Measurements from ENCODE around the gene FBXL13. TPM values are rescaled to one million over a fixed set of nuclear protein-coding genes. Genes with fewer than 3 reads are reported as not detected.

Gene FBXL13
- total RNA-seq, 1 donor from 2014 or later, result 0.98 TPM

GRCh38 chr7:102819151-102819550 is 255.4 kb downstream of the FBXL13 start:
- H3K4me3 ChIP-seq, result no peak overlapping the region
- no peaks in the 10 kb centered on the region for H3K36me3 ChIP-seq
- TF ChIP-seq POLR2A (IDR thresholded peaks at IDR 0.05), result no peak
- TF ChIP-seq CTCF (IDR thresholded peaks at IDR 0.05), result no peak
- TF ChIP-seq POLR2AphosphoS5 (IDR thresholded peaks at IDR 0.05; ENCODE audit: insufficient read depth in 1 of 2, low read depth in 1 of 2), result no peak
- intact Hi-C loops (cut with DNase I), result no loop called here
- no peaks in the 10 kb centered on the region for H3K4me1 ChIP-seq
- no peak overlapping the region for H3K27ac ChIP-seq
- H3K9me3 ChIP-seq, result no peaks in the 10 kb centered on the region
- DNase-seq (ENCODE audit: extremely low spot score in 2 of 2), result no peak
- H3K27me3 ChIP-seq, result no peaks in the 10 kb centered on the region

GRCh38 chr7:102817616-102818573 is 256.7 kb downstream of the FBXL13 start:
- Histone ChIP-seq H3K4me3 (no peak overlapping the region), H3K4me1 (no peaks in the 10 kb centered on the region), H3K27me3 (no peaks in the 10 kb centered on the region), H3K36me3 (no peaks in the 10 kb centered on the region), H3K9me3 (no peaks in the 10 kb centered on the region), H3K27ac (no peak overlapping the region)
- intact Hi-C loops (cut with DNase I), result no loop called here
- TF ChIP-seq CTCF (IDR thresholded peaks at IDR 0.05), result no peak
- no peak for TF ChIP-seq POLR2A (IDR thresholded peaks at IDR 0.05)
- no peak for DNase-seq (ENCODE audit: extremely low spot score in 2 of 2)

DNA sequence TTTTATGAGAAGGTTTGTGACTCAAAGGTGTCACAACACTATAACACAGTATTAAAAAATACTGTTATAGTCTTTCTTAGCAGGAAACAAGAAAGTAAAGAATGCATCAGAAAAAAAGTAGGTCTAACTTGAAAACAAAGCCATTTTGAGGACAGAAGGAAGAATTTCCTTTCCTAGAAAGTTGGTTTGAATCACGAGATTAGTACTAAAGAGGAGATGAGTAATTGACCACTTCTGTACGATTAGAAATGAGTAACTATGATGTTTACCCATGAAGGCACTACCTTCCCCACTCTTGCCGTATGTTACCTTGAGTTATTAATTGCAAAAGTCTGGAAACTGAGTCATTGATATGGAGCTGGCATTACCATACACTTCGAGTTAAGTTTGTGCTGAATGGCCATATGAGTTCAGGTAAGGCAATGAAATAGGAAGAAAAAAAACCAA is 260.5 kb downstream of the FBXL13 start:
- Histone ChIP-seq H3K27ac (no peak overlapping the region), H3K9me3 (no peaks in the 10 kb centered on the region), H3K4me1 (no peaks in the 10 kb centered on the region), H3K36me3 (no peaks in the 10 kb centered on the region), H3K4me3 (no peak overlapping the region), H3K27me3 (no peaks in the 10 kb centered on the region)
- intact Hi-C loops (cut with DNase I), result no loop called here
- DNase-seq (ENCODE audit: extremely low spot score in 2 of 2), result no peak
- TF ChIP-seq POLR2A (IDR thresholded peaks at IDR 0.05), result no peak
- no peak for TF ChIP-seq CTCF (IDR thresholded peaks at IDR 0.05)
- no peak for TF ChIP-seq POLR2AphosphoS5 (IDR thresholded peaks at IDR 0.05; ENCODE audit: insufficient read depth in 1 of 2, low read depth in 1 of 2)

DNA sequence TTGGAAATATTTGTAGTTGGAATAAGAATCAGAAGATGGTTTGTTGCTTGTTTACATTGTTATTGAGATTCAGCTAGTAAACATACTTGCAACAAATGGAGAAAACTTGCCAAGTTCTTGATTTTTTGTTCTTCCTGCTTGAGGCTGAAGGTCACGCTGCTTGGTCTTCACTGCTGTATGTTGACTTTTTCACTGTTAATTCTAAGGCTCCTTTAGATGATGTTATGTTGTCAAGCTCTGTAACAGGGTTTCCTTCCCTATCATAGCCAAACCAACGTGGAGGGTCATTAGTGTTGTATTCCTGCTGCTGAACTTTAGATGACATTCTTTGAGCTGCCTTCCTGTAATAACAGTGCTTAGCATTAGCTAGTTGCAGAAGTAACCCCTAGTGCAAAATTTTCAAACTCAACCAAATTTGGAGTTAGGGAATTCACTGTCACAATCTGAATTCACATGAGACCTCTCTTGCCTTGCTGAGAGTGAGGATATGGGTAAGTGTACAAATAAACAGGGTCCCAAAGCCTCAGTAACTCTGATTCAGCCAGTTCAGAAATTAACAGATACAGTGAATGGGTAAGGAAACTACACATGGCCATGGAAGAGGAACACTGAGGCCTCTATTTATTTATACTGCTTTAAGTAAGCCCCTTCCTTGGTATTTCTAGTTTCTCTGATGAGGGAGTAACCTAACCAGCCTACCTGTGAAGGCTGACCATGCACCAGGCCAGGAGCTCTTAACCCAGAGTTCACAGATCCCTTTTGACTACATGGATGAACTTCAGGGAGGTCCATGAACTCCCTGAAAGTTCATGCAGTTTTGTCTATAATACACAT is 261.2 kb downstream of the FBXL13 start:
- Histone ChIP-seq H3K27me3 (no peaks in the 10 kb centered on the region), H3K36me3 (no peaks in the 10 kb centered on the region), H3K4me1 (no peaks in the 10 kb centered on the region), H3K9me3 (no peaks in the 10 kb centered on the region), H3K4me3 (no peak overlapping the region), H3K27ac (no peak overlapping the region)
- TF ChIP-seq POLR2AphosphoS5 (IDR thresholded peaks at IDR 0.05; ENCODE audit: insufficient read depth in 1 of 2, low read depth in 1 of 2) (no peak), CTCF (IDR thresholded peaks at IDR 0.05) (no peak), POLR2A (IDR thresholded peaks at IDR 0.05) (no peak)
- DNase-seq (ENCODE audit: extremely low spot score in 2 of 2), result no peak
- intact Hi-C loops (cut with DNase I), result no loop called here

Measured in vagina (tissue), 2 donors.